Skeletal muscle cell (primary cell): ENCODE data around the gene PWWP2B.
A peak's percentile ranks its signal among the peaks of the same experiment; 100 is the strongest.

Experiments
- DNase-seq: peaks from one replicate; pipeline ENCODE4 v3.0.0-alpha.2; 2010; ENCODE audit warnings: low read depth
- H3K4me3 ChIP-seq: 2 replicates; pipeline ENCODE4 v1.5.1; 2011; ENCODE audit warnings: low read depth, mild to moderate bottlenecking, control low read depth, low read length, moderate library complexity

PWWP2B gene

DNA sequence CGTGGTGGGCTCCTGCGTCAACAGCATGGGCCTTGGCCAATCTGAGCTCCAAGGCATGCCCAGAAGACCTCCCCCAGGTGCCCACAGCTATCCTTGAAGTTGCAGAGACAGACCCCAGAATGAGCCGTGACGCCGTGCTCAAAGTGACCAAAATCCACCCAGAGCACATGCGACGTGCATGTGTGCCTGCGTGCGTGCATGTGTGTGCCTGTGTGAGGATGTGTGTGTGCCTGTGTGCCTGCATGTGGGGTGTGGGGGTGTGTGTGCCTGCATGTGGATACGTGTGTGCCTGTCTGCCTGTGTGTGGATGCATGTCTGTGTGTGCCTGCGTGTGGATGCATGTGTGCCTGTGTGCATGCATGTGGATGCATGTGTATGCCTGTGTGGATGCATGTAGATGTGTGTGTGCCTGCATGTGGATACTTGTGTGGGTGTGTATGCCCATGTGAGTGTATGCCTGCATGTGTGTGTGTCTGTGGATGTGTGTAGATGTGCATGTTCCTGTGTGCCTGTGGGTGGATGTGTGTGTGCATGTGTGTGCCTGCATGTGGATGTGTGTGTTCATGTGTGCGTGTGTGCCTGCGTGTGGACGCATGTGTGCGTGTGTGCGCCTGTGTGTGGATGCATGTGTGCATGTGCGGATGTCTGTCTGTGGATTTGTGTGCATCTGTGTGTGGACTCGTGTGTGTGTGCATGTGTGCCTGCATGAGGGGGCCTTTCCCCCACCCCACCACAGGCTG is 42.6 kb downstream of the PWWP2B start:
- H3K4me3 ChIP-seq: no peak overlapping the region
- no peak for DNase-seq

DNA sequence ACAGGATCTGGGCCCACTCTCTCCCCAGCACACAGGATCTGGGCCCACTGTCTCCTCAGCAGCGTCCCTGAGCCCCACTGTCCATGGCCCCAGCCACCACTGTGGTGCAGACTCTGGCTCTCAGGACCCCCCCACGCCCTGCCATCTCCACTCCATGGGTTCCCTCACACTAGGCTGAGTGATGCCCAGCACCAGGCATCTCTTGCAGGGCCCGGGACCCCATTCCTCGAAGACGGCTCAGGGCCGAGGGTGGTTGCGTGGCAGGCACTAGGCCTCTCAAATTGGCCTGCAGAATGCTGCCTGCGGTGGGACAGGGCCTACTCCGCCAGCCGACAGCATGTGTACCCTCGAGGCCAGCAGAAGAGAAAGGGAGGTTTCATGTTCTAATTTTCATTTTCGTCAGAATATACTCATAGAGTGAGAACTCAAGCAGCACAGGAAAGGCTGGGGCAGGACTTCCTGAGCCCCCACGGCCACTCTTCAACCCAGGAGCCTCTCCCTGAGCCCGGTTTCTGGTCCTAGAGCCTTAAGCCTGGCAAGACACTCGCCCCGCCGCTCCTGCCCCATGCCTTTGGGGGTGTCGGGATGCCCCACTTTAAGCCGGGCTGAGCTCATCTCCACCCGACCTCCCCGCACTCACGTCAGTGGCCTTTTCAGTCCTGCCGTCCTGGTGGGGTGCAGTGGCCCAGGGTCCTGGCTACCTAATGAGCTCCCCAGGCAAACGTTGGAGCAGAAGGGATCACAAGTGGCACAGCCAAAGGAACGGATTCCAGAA is 44.0 kb downstream of the PWWP2B start:
- no peak for DNase-seq
- H3K4me3 ChIP-seq: no peak overlapping the region

DNA sequence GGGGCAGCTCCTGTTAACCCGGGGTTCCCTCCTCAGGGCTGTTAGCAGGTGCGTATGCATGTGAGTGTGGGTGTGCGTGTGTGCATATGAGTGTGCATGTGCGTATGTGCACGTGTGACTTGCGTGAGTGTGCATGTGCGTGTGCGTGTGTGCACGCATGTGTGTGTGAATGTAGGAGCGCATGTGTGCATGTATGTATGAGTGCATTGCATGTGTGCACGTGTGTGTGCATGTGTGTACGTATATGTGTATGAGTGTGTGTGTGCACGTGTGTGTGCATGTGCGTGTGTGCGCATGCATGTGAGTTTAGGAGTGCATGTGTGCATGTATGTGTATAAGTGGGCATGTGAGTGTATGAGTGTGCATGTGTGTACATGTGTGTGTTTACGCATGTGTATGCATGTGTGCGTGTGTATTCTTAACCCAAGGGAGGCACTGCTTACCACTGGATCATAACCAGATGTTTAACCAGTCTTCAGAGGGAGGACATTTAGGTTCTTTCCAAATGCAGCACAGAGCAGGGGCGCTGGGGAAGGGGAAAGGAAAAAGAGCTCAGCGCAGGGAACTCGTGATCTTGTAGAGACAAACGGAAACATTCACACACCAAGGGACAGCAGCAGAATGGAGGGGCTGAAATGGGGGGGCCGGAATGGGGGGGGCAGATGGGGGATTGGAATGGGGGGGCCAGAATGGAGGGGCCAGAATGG is 45.0 kb downstream of the PWWP2B start:
- DNase-seq: no peak

DNA sequence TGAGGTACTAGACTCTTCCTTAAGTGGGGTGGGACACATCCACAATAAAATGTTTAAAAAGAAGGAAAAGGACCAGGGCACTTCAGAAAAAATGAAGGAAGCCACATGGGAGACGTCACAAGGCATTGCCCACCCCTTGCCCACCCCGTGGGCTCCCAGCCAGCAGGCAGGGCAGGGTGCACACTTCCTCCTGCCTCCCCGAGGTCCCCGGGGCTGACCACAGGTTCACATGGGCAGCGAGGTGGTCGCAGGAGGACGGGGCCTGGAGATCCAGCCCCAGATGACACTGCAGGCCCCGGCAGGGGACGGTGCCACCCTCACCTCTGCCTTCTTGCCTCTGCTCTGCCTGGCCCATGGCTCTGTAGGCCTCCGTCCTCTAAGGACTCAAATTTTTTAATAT is 45.6 kb downstream of the PWWP2B start:
- no peak for DNase-seq
- H3K4me3 ChIP-seq: no peak overlapping the region

More for the DNA sequence above, 45.0 kb downstream of the PWWP2B start:
- no peak overlapping the region for H3K4me3 ChIP-seq

DNA sequence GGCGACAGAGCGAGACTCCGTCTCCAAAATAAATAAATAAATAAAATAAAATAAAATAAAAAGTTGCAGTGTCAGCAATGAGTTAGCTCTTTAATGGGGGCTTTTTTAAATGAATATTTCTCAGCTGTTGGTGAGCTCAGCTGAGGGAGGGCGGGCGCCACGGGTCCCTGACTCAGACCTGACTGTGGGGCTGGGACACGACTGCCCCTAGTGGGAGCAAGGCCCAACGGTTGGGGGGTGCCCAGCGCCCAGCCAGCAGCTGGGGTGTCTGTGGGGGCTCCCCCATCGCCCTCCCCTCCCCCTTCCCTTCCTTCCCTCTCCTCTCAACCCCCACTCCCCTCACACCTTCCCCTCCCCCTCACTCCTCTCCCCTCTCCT is 46.6 kb downstream of the PWWP2B start:
- no peak for DNase-seq
- no peak overlapping the region for H3K4me3 ChIP-seq

DNA sequence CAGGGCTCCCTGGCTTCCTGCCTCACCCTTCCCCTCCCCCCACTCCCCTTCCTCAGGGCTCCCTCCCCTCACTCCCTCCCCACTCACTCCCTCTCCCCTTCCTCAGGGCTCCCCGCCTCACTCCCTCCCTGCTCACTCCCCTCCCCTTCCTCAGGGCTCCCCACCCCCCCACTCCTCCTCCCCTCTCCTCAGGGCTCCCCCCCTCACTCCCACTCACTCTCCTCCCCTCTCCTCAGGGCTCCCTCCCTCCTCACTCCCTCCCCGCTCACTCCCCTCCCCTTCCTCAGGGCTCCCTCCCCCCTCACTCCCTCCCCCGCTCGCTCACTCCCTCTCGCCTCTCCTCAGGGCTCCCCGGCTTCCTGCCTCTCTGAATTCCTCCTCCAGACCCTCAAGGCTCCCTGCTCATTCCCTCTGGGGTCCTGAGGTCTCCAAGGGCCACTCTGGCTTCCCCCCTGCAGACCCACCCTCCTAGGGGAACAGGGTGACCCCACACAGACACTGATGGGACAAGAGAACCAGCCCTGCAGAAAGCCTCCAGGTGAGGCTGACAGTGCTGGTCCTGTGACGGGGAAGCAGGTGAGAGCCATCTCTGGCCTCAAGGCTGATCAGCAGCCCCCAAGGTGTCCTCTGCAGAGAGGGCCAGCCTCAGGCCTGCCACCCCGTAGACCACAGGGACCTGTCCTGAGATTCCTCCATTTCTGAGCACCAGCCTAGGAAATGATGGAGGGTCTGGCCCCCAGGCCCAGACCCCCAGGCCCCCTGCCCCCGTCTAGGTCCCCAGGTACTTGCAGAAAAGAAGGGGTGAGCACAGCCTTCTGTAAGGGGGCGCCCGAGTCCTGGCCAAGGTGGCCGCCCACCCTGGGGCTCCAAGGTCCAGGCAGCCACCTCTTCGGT is 47.2 kb downstream of the PWWP2B start:
- H3K4me3 ChIP-seq: no peak overlapping the region
- DNase-seq: no peak

DNA sequence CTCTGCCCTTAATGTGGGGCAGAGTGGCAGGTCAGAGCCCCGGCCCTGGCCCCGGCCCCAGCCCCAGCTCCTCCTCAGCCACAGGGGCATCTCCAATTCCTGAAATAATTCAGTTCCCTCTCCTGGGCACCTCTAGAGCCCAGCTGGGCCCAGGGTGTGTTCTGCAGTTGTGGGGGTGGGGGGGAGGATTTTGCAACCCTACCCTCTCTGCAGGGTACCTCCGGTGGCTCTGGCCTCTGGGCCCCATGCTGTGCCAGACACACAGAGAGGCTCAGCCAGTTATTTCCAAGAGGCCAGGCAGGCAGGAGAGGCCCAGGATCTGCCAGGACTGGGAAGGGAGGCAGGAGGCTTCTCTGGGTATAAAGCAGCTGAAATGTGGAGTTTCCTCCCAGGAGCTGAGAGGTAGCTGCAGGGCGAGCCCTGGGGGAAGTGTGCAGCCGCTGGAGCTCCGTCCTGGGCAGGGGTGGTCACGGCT is 47.9 kb downstream of the PWWP2B start:
- DNase-seq: no peak
- H3K4me3 ChIP-seq: no peak overlapping the region

DNA sequence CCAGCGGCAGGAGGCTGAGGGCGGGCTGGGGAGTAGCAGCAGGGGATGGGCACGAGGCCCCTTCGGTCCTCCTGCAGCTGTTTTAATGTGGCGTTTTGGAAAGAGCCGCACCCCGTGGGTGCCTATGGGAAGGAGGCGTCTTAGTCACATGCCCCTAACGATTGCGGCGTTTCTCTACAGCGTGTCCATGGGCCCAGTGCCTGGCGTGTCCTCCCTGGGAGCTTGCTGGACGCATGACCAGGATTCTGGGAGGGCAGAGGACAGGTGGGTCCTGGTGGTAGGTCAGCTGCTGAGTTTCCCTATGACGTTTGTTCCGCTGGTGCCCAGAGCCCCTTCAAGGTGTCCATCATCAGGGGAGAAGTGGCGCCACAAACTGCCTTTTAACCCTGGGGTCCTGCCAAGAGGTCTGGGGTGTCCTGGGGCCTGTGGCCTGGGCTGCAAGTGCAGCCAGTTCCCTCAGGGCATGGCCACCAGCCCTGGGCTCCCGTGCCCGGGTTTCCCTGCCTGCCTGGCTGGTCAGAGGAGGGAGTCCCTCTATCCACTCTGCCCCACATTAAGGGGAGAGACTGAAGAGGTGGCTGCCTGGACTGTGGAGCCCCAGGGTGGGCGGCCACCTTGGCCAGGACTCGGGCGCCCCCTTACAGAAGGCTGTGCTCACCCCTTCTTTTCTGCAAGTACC is 48.7 kb downstream of the PWWP2B start:
- DNase-seq: no peak
- no peak overlapping the region for H3K4me3 ChIP-seq

DNA sequence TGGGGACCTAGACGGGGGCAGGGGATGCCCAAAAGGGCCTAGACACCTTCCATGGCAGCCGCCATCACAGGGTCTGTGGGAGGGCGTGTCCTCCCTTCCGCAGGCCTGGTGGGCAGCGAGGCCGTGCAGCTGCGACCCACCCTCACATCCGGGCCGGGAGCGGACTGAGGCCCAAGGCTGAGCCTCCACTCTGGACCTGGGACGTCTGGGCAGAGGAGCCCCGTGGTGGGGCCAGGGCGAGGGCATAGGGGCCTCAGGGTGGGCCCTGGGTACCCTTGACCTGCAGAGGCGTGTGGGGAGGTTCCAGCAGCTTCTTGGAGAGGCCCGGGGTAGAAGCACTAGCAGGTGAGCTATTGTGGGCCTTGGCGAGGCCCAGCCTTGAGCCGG is 49.2 kb downstream of the PWWP2B start:
- no peak for DNase-seq
- no peak overlapping the region for H3K4me3 ChIP-seq

DNA sequence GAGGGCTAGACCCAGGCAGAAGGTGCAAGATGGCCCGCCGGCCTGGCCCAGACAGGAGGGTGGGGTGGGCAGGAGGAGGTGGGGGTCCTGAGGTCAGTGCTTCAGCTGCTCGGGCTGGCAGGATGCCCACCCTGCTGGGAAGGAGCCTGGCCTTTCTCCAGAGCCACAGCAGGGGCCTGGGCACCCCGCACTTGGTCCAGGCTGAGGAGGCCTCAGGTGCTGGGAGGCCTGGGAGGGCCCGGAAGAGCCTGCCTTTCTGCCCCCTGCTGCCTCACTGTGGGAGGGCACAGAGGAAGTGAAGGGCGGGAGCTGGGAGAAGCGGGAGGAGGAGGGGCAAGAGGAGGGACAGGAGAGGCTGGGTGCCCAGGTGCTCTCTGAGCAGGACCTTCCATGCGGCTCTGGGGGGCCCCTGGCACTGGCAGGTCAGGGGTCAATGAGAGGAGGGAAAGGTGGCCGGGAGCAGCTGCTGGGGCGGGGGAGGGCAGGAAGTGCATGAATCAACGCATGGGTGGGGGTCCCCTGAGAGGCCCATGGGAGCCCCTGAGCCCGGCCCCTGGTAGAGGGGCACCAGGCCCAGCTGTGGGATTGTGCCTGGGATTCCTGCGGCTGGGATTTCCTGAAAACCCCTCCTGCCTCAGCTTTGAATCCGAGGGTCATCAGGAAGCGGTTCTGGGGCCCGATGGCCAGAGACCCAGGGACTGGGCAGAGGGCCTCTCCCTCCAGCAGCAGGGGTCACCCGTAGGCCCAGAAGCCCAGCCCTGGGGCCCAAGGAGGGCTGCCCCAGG is 49.9 kb downstream of the PWWP2B start:
- DNase-seq: no peak
- no peak overlapping the region for H3K4me3 ChIP-seq

DNA sequence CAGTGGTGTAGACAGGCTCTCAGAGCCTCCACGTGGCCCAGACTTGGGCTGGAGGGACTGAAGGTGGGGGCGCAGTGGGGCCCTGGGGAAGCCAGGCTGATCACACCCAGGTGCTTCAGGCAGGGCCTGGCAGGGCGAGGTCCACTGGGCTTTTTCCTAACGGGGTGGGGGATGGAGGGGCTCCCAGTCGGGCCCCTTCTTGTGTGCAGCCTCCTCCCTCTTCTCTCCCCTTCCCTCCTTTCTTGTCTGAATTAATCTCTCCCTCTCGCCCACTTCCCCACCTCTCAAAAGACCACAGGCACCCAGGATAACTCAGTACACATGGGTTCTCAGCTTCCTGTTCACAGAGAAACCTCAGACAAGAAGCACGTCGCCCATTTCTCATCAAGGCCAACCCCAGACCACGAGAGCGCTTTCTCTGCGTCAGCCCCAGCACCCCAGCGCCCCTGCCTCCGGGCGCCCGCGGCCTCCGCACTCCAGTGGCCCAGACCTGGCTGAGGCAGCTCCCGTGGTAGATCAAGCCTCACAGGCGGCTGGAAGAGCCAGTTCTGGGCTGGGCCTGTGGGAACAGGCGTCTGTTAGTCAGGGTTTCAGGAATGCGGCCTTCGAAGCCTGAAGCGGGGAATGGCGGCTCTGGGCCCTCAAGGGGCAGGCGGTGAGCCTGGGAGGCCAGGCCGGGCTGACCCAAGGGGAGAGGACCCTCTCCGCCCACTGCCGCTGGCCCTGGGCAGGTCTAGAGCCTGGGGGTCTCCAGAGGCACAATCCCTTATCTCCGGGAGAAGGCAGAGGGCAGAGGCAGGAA is 50.6 kb downstream of the PWWP2B start:
- DNase-seq: peak; percentile 37
- no peak overlapping the region for H3K4me3 ChIP-seq

DNA sequence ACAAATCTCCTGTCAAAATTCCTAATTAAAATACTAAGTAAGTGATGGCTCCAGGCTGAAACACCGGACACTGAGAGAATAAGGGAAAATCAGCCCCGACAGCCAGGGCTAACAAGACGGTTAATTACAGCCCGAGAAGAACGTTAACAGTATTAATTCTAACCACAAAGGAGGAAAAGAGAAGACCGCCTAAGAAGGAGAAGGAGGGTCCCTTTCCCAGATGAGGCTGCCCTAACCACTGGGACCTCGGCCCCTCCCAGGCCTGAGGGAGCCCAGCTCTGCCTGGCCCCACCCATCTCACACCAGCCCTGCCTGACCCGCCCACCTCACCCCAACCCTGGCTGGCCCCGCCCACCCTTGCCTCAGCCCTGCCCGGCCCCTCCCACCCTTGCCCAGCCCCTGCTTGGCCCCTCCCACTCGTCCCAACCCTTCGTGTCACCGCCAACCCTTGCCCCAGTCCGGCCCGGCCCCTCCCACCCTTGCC is 51.3 kb downstream of the PWWP2B start:
- no peak for DNase-seq
- no peak overlapping the region for H3K4me3 ChIP-seq

DNA sequence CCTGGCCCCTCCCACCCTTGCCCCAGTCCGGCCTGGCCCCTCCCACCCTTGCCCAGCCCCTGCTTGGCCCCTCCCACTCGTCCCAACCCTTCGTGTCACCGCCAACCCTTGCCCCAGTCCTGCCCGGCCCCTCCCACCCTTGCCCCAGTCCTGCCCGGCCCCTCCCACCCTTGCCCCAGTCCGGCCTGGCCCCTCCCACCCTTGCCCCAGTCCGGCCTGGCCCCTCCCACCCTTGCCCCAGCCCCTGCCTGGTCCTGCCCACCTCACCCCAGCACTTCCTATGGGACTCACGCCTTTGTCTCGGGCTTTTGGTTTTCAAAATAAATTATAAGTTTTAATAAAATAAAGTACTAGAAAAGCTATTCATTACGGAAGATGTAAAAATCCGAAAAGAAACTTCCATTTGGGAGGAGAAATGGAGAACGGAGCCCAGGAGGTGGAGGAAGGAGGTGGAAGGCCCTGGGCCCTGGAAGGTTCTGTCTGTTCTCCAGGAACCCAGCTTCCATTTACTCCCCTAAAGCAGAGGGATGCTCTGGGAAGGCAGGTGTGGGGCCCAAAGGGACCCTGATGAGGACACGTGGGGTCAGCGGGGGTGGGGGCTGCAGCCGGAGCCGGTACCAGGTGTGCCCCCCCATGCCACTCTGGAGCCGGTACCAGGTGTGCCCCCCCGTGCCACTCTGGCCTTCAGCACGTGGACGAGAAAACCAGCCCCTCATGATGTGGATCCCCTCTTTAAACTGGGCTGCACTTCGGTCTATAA is 52.2 kb downstream of the PWWP2B start:
- no peak for DNase-seq
- no peak overlapping the region for H3K4me3 ChIP-seq

DNA sequence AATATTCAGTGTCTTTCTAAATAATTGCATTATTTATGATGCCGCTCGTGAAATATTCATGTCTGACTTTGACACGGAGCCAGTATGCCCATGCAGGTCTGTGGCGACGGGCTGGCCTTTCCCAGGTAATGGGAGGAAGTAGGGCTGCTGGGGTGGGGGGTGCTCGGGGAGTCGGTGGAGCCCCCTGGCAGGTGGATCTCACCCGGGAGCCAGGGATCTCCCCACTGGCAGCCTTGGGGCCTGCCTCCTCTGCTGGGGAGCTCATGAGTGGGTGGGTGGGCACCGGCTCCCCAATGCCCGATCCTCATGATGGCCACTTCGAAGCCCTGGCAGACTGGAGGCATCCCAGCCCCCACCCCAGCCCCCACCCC is 52.8 kb downstream of the PWWP2B start:
- no peak overlapping the region for H3K4me3 ChIP-seq
- no peak for DNase-seq

DNA sequence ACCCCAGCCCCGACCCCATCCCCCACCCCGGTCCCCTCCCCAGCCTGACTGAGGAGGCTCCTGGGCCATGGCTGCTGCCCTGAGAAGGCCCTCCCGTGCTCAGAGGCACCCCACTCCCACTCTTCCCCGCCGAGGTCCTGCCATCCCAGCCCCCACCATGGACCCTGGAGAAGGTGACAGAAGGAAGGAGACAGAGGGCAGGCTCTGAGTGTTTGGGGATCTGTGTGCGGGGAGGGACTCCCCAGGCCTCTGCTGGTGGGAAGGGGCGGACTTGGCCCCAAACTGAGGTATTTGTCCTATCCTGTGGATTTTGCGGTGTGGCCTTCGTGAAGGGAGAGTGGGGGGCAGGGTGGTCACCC is 53.4 kb downstream of the PWWP2B start:
- no peak for DNase-seq
- H3K4me3 ChIP-seq: no peak overlapping the region

DNA sequence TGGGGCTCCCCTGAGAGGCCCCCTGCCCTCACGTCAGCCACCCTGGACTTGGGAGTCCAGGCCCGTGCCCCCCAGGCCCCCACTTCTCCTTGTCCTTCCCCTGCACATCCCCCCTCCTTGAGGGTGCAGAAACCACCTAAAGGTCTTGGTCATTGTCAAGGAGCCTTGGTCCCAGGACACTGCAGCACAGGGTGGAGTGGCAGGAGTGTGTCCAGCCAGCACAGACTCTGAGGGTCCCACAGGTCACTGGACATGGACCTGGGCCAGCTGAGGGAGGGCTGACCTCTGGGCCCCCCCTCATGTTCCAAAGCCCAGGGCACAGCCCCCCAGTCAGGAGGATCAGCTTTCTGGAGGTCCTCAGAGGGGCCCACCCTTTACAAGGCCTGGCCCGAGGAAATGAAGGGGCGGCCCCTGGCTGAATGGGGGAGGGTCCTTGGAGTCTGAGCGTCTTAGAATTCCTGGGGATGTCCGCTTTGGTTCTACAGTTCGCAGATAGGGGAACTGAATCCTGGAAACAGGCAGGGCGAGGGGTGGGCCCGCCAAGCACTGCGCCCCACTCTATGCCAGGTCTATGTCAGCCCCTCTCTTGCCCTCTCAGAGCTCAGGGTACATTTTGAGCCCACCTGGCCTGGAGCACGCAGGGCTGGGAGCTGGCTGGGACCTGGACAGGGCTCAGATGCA is 54.0 kb downstream of the PWWP2B start:
- H3K4me3 ChIP-seq: no peak overlapping the region
- no peak for DNase-seq
